GM12878 (cell line): ENCODE data around the gene CREG1. TPM values are rescaled to one million over a fixed set of nuclear protein-coding genes. Genes with fewer than 3 reads are reported as not detected.

Experiments used
- ATAC-seq: fragments of 200-7000 bp; cut with Tn5 transposase; 3 replicates; pipeline ENCODE4 v1.9.1; 2020; ENCODE audit warnings: mild to moderate bottlenecking, moderate library complexity
- BruUV-seq: library from RNA; stranded (reverse); fragments of 400-500 nt; replicated peaks from 2 replicates; lab custom pipeline; 2021; lab: Mats Ljungman, UMichigan
- CTCF ChIA-PET: fragments of 300-600 bp; sonication (Branson Sonifier 250); formaldehyde crosslinking; extraction: SDS; loops from one replicate; lab custom pipeline; 2021; ENCODE audit warnings: inconsistent platforms; lab: Yijun Ruan, JAX
- POLR2A ChIA-PET: fragments of 350-600 bp; formaldehyde crosslinking; extraction: SDS; loops from one replicate; lab custom pipeline; 2021; ENCODE audit warnings: inconsistent platforms; lab: Charles Lee
- RAD21 ChIA-PET: fragments of 300-600 bp; sonication (Branson Sonifier 250); formaldehyde crosslinking; loops from one replicate; lab custom pipeline; 2023; ENCODE audit warnings: antibody characterized with exemption; ENCODE audit not compliant: unreplicated experiment; lab: Charles Lee
- SMC1A ChIA-PET: fragments of 300-600 bp; sonication (Branson Sonifier 250); formaldehyde crosslinking; loops from one replicate; lab custom pipeline; 2023; ENCODE audit not compliant: unreplicated experiment, uncharacterized antibody; lab: Charles Lee
- DNase-seq: peaks from one replicate; pipeline ENCODE4 v3.0.0-alpha.2; 2011; ENCODE audit warnings: low read depth, low spot score
- FAIRE-seq: peaks from 3 replicates; lab custom pipeline; 2011; peaks lifted over from hg19 to GRCh38; lab: Jason Lieb, UNC
- H2AFZ ChIP-seq: 2 replicates; pipeline ENCODE4 v1.6.0; 2011; ENCODE audit warnings: low read depth, low read length, control low read depth; ENCODE audit not compliant: control insufficient read depth
- H3K27ac ChIP-seq: 2 replicates; pipeline ENCODE4 v1.5.1; 2011; ENCODE audit warnings: control low read depth; ENCODE audit not compliant: control insufficient read depth, insufficient read depth
- H3K27me3 ChIP-seq, 2 experiments: replicated peaks in 1 of 2; 2 replicates each; pipeline versions ENCODE4 v1.6.0 to v1.6.1; 2011; ENCODE audit warnings: low read length in 1 of 2; ENCODE audit not compliant: control insufficient read depth in 2 of 2, insufficient read depth in 2 of 2
- H3K36me3 ChIP-seq, 2 experiments: 2 replicates each; pipeline ENCODE4 v1.5.1; 2011; ENCODE audit warnings: low read length in 1 of 2; ENCODE audit not compliant: control insufficient read depth in 2 of 2, insufficient read depth in 2 of 2
- H3K4me1 ChIP-seq: 2 replicates; pipeline ENCODE4 v1.6.1; 2011; ENCODE audit warnings: mild to moderate bottlenecking, low read length, moderate library complexity, mixed read lengths; ENCODE audit not compliant: control insufficient read depth, insufficient read depth
- H3K4me2 ChIP-seq: 2 replicates; pipeline ENCODE4 v1.6.0; 2011; ENCODE audit warnings: control low read depth; ENCODE audit not compliant: control insufficient read depth, insufficient read depth
- H3K4me3 ChIP-seq: fragments of 200-600 bp; sonication (generic); 2 replicates; pipeline ENCODE4 v1.5.1; 2016
- H3K79me2 ChIP-seq: 2 replicates; pipeline ENCODE4 v1.6.0; 2011; ENCODE audit warnings: low read length; ENCODE audit not compliant: control insufficient read depth, insufficient read depth
- H3K9ac ChIP-seq: 2 replicates; pipeline ENCODE4 v1.8.0; 2011; ENCODE audit warnings: low read length, control low read depth, mixed read lengths; ENCODE audit not compliant: control insufficient read depth, insufficient read depth
- H3K9me3 ChIP-seq: replicated peaks from 3 replicates; pipeline ENCODE4 v1.5.1; 2011; ENCODE audit warnings: mild to moderate bottlenecking, low read length; ENCODE audit not compliant: control insufficient read depth, insufficient read depth
- H4K20me1 ChIP-seq: 2 replicates; pipeline ENCODE4 v1.6.0; 2011; ENCODE audit not compliant: control insufficient read depth, insufficient read depth
- ATF3 ChIP-seq: IDR thresholded peaks from 2 replicates; pipeline ENCODE4 v1.6.1; 2011; ENCODE audit warnings: low read depth, mild to moderate bottlenecking, low read length, moderate library complexity, borderline replicate concordance; ENCODE audit errors: extremely low read depth
- BCL11A ChIP-seq: IDR thresholded peaks from 2 replicates; pipeline ENCODE4 v1.6.1; 2011; ENCODE audit warnings: low read depth, low read length
- BMI1 ChIP-seq: fragments of 450-650 bp; IDR thresholded peaks from 2 replicates; pipeline ENCODE4 v1.6.1; 2016; ENCODE audit warnings: mild to moderate bottlenecking, moderate library complexity, borderline replicate concordance
- CBX5 ChIP-seq: sonication (generic); IDR thresholded peaks from 2 replicates; pipeline ENCODE4 v1.6.1; 2016; ENCODE audit warnings: low read depth, moderate library complexity, mild to moderate bottlenecking, inconsistent platforms
- CHD1 ChIP-seq: IDR thresholded peaks from 2 replicates; pipeline ENCODE4 v1.6.1; 2012; ENCODE audit warnings: low read depth, low read length, improper control_type of control experiment
- FOXK2 ChIP-seq: fragments of 450-650 bp; IDR thresholded peaks from 2 replicates; pipeline ENCODE4 v1.6.1; 2017; ENCODE audit warnings: mild to moderate bottlenecking, moderate library complexity
- LARP7 ChIP-seq: fragments of 450-650 bp; IDR thresholded peaks from 2 replicates; pipeline ENCODE4 v1.6.1; 2017; ENCODE audit warnings: mild to moderate bottlenecking
- MEF2A ChIP-seq: IDR thresholded peaks from 2 replicates; pipeline ENCODE4 v1.6.1; 2011; ENCODE audit warnings: low read depth, mild to moderate bottlenecking, low read length, moderate library complexity; ENCODE audit not compliant: insufficient read depth
- NBN ChIP-seq: fragments of 450-650 bp; IDR thresholded peaks from 2 replicates; pipeline ENCODE4 v1.6.1; 2016
- RAD51 ChIP-seq: fragments of 450-650 bp; IDR thresholded peaks from 2 replicates; pipeline ENCODE4 v1.6.1; 2016; ENCODE audit warnings: moderate library complexity, mild to moderate bottlenecking, inconsistent platforms
- RBBP5 ChIP-seq: fragments of 200-600 bp; sonication (generic); conservative IDR thresholded peaks from 2 replicates; pipeline ENCODE4 v1.6.1; 2016
- RCOR1 ChIP-seq: conservative IDR thresholded peaks from 2 replicates; pipeline ENCODE4 v1.6.1; 2012; ENCODE audit warnings: low read depth, low read length, improper control_type of control experiment
- ZNF274 ChIP-seq: IDR thresholded peaks from one replicate; pipeline ENCODE4 v1.8.0; 2011; ENCODE audit not compliant: insufficient read length, insufficient read depth
- ZNF384 ChIP-seq: IDR thresholded peaks from 2 replicates; pipeline ENCODE4 v1.6.1; 2012; ENCODE audit warnings: low read depth, mild to moderate bottlenecking, low read length, improper control_type of control experiment, borderline replicate concordance
- ZZZ3 ChIP-seq: IDR thresholded peaks from 2 replicates; pipeline ENCODE4 v1.6.1; 2011; ENCODE audit warnings: low read depth; ENCODE audit not compliant: control insufficient read depth, insufficient read length
- WGBS: methylation state at CpG from one replicate; pipeline ENCODE4 v1.1.6; 2016; ENCODE audit warnings: low lambda C conversion rate; ENCODE audit not compliant: insufficient replicate concordance, insufficient coverage; ENCODE audit errors: missing lambda C conversion rate; 5-methylcytosine and 5-hydroxymethylcytosine counted together
- in situ Hi-C: fragments of 300-500 bp; cut with MboI; formaldehyde crosslinking; loops from 9 replicates; pipeline ENCODE4 v1.14.3; 2018; ENCODE audit warnings: mixed read lengths
- intact Hi-C: fragments of 100-400 bp; cut with micrococcal nuclease; formaldehyde crosslinking; loops from one replicate; pipeline ENCODE4 v1.14.2; 2022; ENCODE audit not compliant: unreplicated experiment
- polyA plus RNA-seq, 11 experiments: library from polyadenylated mRNA; depleted of rRNA in 4 of 11; unstranded in 6 of 11; stranded (reverse) in 5 of 11; fragments of >200 nt; fragmentation: Nextera tagmentation in 4 of 11; fragmentation: Illumina TruSeq in 1 of 11; extraction: Ambion mirVana in 4 of 11; extraction: Trizol in 1 of 11; gene quantifications; 1 replicate in 1 of 11; 2 replicates in 10 of 11; pipeline versions ENCODE4 v1.2.1 to v1.2.3, GENCODE V29; 2011 to 2016; ENCODE audit warnings: inconsistent platforms in 2 of 11, missing spikeins in 2 of 11, low read depth in 1 of 11
- total RNA-seq, 4 experiments: library from RNA; depleted of rRNA in 3 of 4; stranded (reverse); fragments of >200 nt in 3 of 4; fragmentation: Illumina TruSeq in 1 of 4; extraction: Trizol in 1 of 4; gene quantifications; 2 replicates each; pipeline versions ENCODE4 v1.2.1 to v1.2.3, GENCODE V29; 2013 to 2021
- TF ChIP-seq, protein P1 (sequence below): fragments of 450-650 bp; IDR thresholded peaks from 2 replicates; pipeline ENCODE4 v1.6.1; 2017; ENCODE audit warnings: mild to moderate bottlenecking
- TF ChIP-seq, protein P2 (sequence below): fragments of 450-650 bp; IDR thresholded peaks from 2 replicates; pipeline ENCODE4 v1.6.1; 2018; ENCODE audit warnings: mild to moderate bottlenecking, low read depth, moderate library complexity; ENCODE audit not compliant: partially characterized antibody

Gene CREG1
- total and polyA plus RNA-seq, 10 of the 15 experiments (the other 5 are each of a cell fraction or from before 2014, with no cell fraction given) = 5.3 to 43.8 (median 22.1) TPM

DNA sequence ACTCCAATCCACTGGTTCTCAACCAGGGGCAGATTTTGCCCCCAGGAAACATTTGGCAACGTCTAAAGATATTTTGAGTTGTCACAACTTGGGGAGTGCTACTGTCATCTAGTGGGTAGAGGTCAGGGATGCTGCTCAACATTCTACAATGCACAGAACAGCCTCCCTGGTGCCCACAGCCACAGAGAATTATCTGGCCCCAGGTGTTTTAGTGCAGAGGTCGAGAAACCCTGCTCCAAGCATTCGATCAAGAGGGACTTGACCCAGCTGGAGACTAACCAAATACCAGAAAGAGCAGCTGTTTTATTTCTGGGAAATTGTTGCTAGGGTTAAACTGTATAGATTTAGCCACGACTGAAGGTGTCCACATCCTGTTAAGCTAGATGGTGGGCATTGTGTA, 54.5 kb downstream of the CREG1 start:
- H3K27me3 ChIP-seq = 0 out of 4 replicates have a peak, but pooled peaks cover 0 to 3% of the 10 kb centered on the region in 2 experiments
- ATAC-seq (peak; percentile 8; the same call in 2 of the 3 replicates), DNase-seq (no peak), FAIRE-seq (peak; percentile 56)
- peak overlapping the region; percentile 45 for H3K4me2 ChIP-seq
- H3K4me1 ChIP-seq = peaks cover 32% of the 10 kb centered on the region
- TF ChIP-seq ATF3 = no peak
- no peak for TF ChIP-seq NBN
- no peak for TF ChIP-seq BCL11A
- TF ChIP-seq, protein P1, sequence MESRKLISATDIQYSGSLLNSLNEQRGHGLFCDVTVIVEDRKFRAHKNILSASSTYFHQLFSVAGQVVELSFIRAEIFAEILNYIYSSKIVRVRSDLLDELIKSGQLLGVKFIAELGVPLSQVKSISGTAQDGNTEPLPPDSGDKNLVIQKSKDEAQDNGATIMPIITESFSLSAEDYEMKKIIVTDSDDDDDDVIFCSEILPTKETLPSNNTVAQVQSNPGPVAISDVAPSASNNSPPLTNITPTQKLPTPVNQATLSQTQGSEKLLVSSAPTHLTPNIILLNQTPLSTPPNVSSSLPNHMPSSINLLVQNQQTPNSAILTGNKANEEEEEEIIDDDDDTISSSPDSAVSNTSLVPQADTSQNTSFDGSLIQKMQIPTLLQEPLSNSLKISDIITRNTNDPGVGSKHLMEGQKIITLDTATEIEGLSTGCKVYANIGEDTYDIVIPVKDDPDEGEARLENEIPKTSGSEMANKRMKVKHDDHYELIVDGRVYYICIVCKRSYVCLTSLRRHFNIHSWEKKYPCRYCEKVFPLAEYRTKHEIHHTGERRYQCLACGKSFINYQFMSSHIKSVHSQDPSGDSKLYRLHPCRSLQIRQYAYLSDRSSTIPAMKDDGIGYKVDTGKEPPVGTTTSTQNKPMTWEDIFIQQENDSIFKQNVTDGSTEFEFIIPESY = no peak
- TF ChIP-seq RCOR1 = no peak
- TF ChIP-seq ZZZ3 = no peak
- TF ChIP-seq LARP7 = no peak
- TF ChIP-seq, protein P2, sequence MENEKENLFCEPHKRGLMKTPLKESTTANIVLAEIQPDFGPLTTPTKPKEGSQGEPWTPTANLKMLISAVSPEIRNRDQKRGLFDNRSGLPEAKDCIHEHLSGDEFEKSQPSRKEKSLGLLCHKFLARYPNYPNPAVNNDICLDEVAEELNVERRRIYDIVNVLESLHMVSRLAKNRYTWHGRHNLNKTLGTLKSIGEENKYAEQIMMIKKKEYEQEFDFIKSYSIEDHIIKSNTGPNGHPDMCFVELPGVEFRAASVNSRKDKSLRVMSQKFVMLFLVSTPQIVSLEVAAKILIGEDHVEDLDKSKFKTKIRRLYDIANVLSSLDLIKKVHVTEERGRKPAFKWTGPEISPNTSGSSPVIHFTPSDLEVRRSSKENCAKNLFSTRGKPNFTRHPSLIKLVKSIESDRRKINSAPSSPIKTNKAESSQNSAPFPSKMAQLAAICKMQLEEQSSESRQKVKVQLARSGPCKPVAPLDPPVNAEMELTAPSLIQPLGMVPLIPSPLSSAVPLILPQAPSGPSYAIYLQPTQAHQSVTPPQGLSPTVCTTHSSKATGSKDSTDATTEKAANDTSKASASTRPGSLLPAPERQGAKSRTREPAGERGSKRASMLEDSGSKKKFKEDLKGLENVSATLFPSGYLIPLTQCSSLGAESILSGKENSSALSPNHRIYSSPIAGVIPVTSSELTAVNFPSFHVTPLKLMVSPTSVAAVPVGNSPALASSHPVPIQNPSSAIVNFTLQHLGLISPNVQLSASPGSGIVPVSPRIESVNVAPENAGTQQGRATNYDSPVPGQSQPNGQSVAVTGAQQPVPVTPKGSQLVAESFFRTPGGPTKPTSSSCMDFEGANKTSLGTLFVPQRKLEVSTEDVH = no peak
- TF ChIP-seq RAD51 = no peak
- no peak for TF ChIP-seq ZNF274
- TF ChIP-seq MEF2A = no peak
- TF ChIP-seq CHD1 = no peak
- TF ChIP-seq FOXK2 = no peak
- no peak for TF ChIP-seq ZNF384
- TF ChIP-seq RBBP5 = no peak
- no peak for TF ChIP-seq BMI1
- no peak for TF ChIP-seq CBX5
- in situ Hi-C loops = no loop called here
- no peak overlapping the region for H2AFZ ChIP-seq
- ChIA-PET POLR2A (no interaction called here), CTCF (interaction anchor here (0.7 to 3.4 kb wide), 4 partner anchors 17 to 86 kb away, joined by 3 to 22 read pairs (median 12); no protein-coding TSS in a partner anchor), SMC1A (interaction anchor here (0.5 to 1.6 kb wide), 5 partner anchors 45 to 231 kb away, joined by 3 to 7 read pairs (median 3); no protein-coding TSS in a partner anchor), RAD21 (interaction anchor here (1.0 kb wide), 1 partner anchor 44 kb away, joined by 3 read pairs; no protein-coding TSS in a partner anchor)
- BruUV-seq = no TSS peak
- no peak overlapping the region for H3K4me3 ChIP-seq
- H3K79me2 ChIP-seq = no peaks in the 10 kb centered on the region
- no peaks in the 10 kb centered on the region for H3K9me3 ChIP-seq
- no peaks in the 10 kb centered on the region for H4K20me1 ChIP-seq
- H3K9ac ChIP-seq = no peak overlapping the region
- no peaks in the 10 kb centered on the region for H3K36me3 ChIP-seq
- WGBS = 2% methylated on average over 4 of the region's 4 CpGs
- intact Hi-C loops = no loop called here
- no peak overlapping the region; the same call in 1 of the 2 replicates for H3K27ac ChIP-seq
